ENCODE measurements around the gene KRTAP4-8. TPM values are rescaled to one million over a fixed set of nuclear protein-coding genes. Genes with fewer than 3 reads are reported as not detected.
"Not testable (repeated sequence)": the region's sequence is repeated elsewhere in the genome, so short reads cannot be mapped to it uniquely, and the experiment has no call there.

KRTAP4-8 gene
- total and polyA plus RNA-seq, 12 donors, result not detected

DNA sequence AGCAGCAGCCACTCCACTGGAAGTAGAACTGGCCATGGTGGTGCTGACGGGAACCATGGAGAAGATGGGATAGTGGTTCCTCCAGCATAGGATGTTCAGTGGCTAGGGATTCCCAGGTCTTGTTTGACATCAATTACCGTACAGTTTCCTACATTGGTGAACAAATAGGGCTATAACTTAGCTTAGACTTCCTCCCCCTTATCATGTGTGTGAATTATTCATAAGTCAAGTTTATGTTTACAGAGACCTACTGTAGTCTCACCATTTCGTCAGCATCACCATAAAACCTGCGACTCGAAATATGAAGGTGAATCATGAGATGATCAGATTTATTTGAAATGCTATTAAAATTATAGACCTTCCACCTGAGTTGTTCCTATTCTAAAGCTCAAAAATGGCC, 39.2 kb downstream of the KRTAP4-8 start:
- TF ChIP-seq CTCF (IDR thresholded peaks at IDR 0.05) (no peak), POLR2A (IDR thresholded peaks at IDR 0.05) (no peak)
- Histone ChIP-seq H3K36me3 (replicated peaks in 1 of 2) (no peaks in the 10 kb centered on the region), H3K27me3 (no peaks in the 10 kb centered on the region), H3K4me1 (replicated peaks in 1 of 2) (no peaks in the 10 kb centered on the region), H3K4me3 (no peak overlapping the region), H3K9me3 (replicated peaks in 1 of 3) (no peaks in the 10 kb centered on the region), H3K27ac (no peak overlapping the region)
- DNase-seq, result no peak
- intact Hi-C loops (cut with DNase I), result no loop called here
- 67 to 77% (median 73%) methylated on average over 5 of the region's 5 CpGs for WGBS, 4 donors

- H3K4me1 ChIP-seq (replicated peaks in 1 of 2), result no peaks in the 10 kb centered on the region
- H3K36me3 ChIP-seq (replicated peaks in 1 of 2), result no peaks in the 10 kb centered on the region
- intact Hi-C loops (cut with DNase I), result no loop called here
- no peak overlapping the region for H3K4me3 ChIP-seq
- no peak overlapping the region for H3K27ac ChIP-seq
- TF ChIP-seq POLR2A (IDR thresholded peaks at IDR 0.05) (no peak), CTCF (IDR thresholded peaks at IDR 0.05) (no peak)
- no peak for DNase-seq
- H3K9me3 ChIP-seq (replicated peaks in 1 of 3), result no peaks in the 10 kb centered on the region
- no peaks in the 10 kb centered on the region for H3K27me3 ChIP-seq
- 91 to 97% (median 92%) methylated on average over 1 of the region's 1 CpG for WGBS, 4 donors
Measured at GRCh38 chr17:41057547-41057946, 40.4 kb downstream of the KRTAP4-8 start.

- 33 to 58% (median 54%) methylated on average over 1 of the region's 6 CpGs for WGBS, 4 donors
- H3K9me3 ChIP-seq (replicated peaks in 1 of 3); H3K36me3 ChIP-seq (replicated peaks in 1 of 2); H3K4me1 ChIP-seq (replicated peaks in 1 of 2); intact Hi-C loops (cut with DNase I); H3K27ac ChIP-seq; H3K27me3 ChIP-seq; H3K4me3 ChIP-seq; DNase-seq: not testable (repeated sequence)
Measured at GRCh38 chr17:41055130-41055529, 42.8 kb downstream of the KRTAP4-8 start, which contains the start of gene KRTAP2-2. Gene KRTAP2-2, minus strand, starts transcription at chr17:41055230. Its CDS starts 19 bp downstream, at chr17:41055211.

DNA sequence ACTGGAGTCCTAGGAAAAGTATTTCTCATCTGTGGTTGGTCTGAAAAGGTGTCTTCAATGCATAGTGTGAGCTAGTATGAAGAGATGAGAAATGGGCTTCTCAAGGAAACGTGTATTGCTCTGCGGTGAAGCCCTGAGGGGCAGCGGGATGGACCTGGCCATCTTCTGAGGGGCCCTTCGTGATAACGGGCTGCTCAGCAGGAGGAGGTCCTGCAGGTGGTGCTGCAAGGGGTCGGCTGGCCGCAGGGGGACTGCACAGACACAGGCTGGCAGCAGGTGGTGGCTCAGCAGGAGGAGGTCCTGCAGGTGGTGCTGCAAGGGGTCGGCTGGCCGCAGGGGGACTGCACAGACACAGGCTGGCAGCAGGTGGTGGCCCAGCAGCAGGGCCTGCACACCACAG, 43.4 kb downstream of the KRTAP4-8 start:
- H3K27me3 ChIP-seq; H3K36me3 ChIP-seq (replicated peaks in 1 of 2); H3K27ac ChIP-seq; H3K4me1 ChIP-seq (replicated peaks in 1 of 2); H3K9me3 ChIP-seq (replicated peaks in 1 of 3); DNase-seq; H3K4me3 ChIP-seq; intact Hi-C loops (cut with DNase I): not testable (repeated sequence)
- WGBS, 4 donors, result 68 to 97% (median 82%) methylated on average over 5 to 9 of the region's 9 CpGs

DNA sequence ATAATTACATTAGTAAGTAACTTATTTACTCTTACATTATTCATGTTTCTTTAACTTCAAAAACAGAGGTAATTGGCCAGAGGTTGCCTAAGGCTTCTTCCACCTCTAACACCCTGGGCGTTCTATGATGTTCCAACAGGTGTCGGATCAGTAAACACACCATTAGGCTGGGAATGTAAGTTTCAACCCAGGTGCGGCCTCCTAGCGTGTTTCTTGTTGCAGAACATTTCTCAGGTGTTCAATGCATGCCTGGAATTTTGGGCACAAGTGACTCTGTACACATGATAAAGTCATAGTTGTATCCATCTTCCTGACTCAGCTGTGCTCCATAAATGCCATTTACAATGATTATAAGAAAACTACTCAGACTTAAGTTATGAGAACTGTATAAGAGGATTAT, 43.9 kb downstream of the KRTAP4-8 start:
- no peaks in the 10 kb centered on the region for H3K9me3 ChIP-seq (replicated peaks in 1 of 3)
- H3K4me1 ChIP-seq (replicated peaks in 1 of 2), result no peaks in the 10 kb centered on the region
- TF ChIP-seq POLR2A (IDR thresholded peaks at IDR 0.05) (no peak), CTCF (IDR thresholded peaks at IDR 0.05) (no peak)
- no peak overlapping the region for H3K27ac ChIP-seq
- 91 to 96% (median 92%) methylated on average over 4 of the region's 4 CpGs for WGBS, 4 donors
- H3K4me3 ChIP-seq, result no peak overlapping the region
- H3K27me3 ChIP-seq, result no peaks in the 10 kb centered on the region
- H3K36me3 ChIP-seq (replicated peaks in 1 of 2), result no peaks in the 10 kb centered on the region
- no peak for DNase-seq
- intact Hi-C loops (cut with DNase I), result no loop called here

All from adrenal gland (tissue), 12 donors.